ENCODE measurements around the gene RNF39.

The RNF39 gene

DNA sequence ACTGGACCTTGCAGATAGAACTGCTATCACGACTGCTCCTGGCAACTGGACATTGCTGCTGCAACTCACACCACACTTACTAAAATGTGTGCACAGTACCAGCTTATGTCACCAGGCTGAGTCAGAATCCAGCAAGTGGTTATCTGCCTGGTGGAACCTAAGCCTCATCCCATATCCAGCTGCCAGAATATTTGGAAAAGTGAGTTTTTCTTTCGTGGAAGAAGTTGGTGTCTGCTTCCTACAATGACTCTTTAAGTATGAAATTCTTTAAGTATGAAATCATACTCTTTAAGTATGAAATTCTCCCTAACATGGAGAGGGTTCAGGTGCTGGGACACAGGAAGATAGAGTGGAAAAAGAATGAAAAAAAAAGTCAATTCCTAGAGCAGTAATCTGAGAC, 30.9 kb downstream of the RNF39 start:
- no peak overlapping the region for H2BK5ac ChIP-seq (ENCODE audit: low read depth, low read length, poor library complexity, severe bottlenecking)
- 92% methylated on average over 1 of the region's 2 CpGs for WGBS
- H3K9me3 ChIP-seq (ENCODE audit: control insufficient read depth, low read length) = no peaks in the 10 kb centered on the region
- peaks cover 2% of the 10 kb centered on the region for H3K4me1 ChIP-seq (ENCODE audit: control insufficient read depth, insufficient read depth, low read depth, low read length)
- no peaks in the 10 kb centered on the region for H3K36me3 ChIP-seq (ENCODE audit: control insufficient read depth in 1 of 2, insufficient read depth in 2 of 2, low read depth in 1 of 2, low read length in 2 of 2)
- H4K91ac ChIP-seq (ENCODE audit: low read length) = no peak overlapping the region
- H2BK120ac ChIP-seq (ENCODE audit: low read depth, low read length) = no peak overlapping the region
- H3K18ac ChIP-seq (ENCODE audit: low read depth in 1 of 2, low read length in 2 of 2) = no peak overlapping the region
- no peak overlapping the region for H3K14ac ChIP-seq (ENCODE audit: low read length in 2 of 2)
- H3K4ac ChIP-seq (ENCODE audit: low read depth in 1 of 2, low read length in 2 of 2) = no peak overlapping the region
- H3K79me1 ChIP-seq (replicated peaks; ENCODE audit: low read length, poor library complexity, severe bottlenecking) = peaks cover 6% of the 10 kb centered on the region
- no peaks in the 10 kb centered on the region for H3K27me3 ChIP-seq (ENCODE audit: control insufficient read depth in 1 of 2, insufficient read depth in 1 of 2, low read length in 2 of 2)
- H3K4me2 ChIP-seq (ENCODE audit: low read length, poor library complexity, severe bottlenecking) = no peak overlapping the region
- H2BK12ac ChIP-seq (ENCODE audit: low read length in 2 of 2) = no peak overlapping the region
- no peak overlapping the region for H2AK5ac ChIP-seq (ENCODE audit: low read length, severe bottlenecking)
- H3K4me3 ChIP-seq (ENCODE audit: insufficient read depth in 1 of 2, low read depth in 1 of 2, low read length in 2 of 2) = no peak overlapping the region
- no peak overlapping the region for H2AFZ ChIP-seq (ENCODE audit: low read depth, low read length)
- no peak overlapping the region for H3K23ac ChIP-seq (ENCODE audit: low read length in 2 of 2)
- H2BK15ac ChIP-seq (ENCODE audit: low read depth, poor library complexity, severe bottlenecking) = no peak overlapping the region
- peak; percentile 37 for DNase-seq
- no peak overlapping the region for H4K8ac ChIP-seq (ENCODE audit: low read length)
- H3K9ac ChIP-seq (ENCODE audit: low read length) = no peak overlapping the region
- H3K27ac ChIP-seq (ENCODE audit: low read length, poor library complexity, severe bottlenecking) = no peak overlapping the region

DNA sequence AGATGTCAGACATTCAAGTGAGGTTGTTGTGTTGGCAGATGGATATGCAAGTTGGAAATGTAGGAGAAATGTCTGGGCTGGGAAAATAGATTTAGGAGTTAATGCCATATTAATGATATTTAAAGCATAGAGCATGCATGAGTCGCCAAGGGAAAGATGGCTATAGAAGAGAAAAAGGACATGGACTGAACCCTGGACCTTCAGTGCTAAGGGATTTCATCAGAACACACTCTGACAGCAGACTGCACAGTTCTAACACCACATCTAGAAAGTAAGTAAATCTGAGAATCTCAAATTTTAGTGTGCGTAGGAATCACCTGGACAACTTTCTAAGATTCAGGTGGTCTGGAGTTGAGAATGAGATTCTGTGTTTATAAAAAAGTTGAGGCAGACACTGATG, 31.8 kb downstream of the RNF39 start:
- H2AK5ac ChIP-seq (ENCODE audit: low read length, severe bottlenecking) = no peak overlapping the region
- H3K4me2 ChIP-seq (ENCODE audit: low read length, poor library complexity, severe bottlenecking) = no peak overlapping the region
- no peak overlapping the region for H2BK5ac ChIP-seq (ENCODE audit: low read depth, low read length, poor library complexity, severe bottlenecking)
- H3K23ac ChIP-seq (ENCODE audit: low read length in 2 of 2) = no peak overlapping the region
- no peaks in the 10 kb centered on the region for H3K9me3 ChIP-seq (ENCODE audit: control insufficient read depth, low read length)
- no peak overlapping the region for H3K4me3 ChIP-seq (ENCODE audit: insufficient read depth in 1 of 2, low read depth in 1 of 2, low read length in 2 of 2)
- no peak overlapping the region for H3K27ac ChIP-seq (ENCODE audit: low read length, poor library complexity, severe bottlenecking)
- no peak overlapping the region for H2BK15ac ChIP-seq (ENCODE audit: low read depth, poor library complexity, severe bottlenecking)
- no peak overlapping the region for H2BK12ac ChIP-seq (ENCODE audit: low read length in 2 of 2)
- no peaks in the 10 kb centered on the region for H3K36me3 ChIP-seq (ENCODE audit: control insufficient read depth in 1 of 2, insufficient read depth in 2 of 2, low read depth in 1 of 2, low read length in 2 of 2)
- H3K4ac ChIP-seq (ENCODE audit: low read depth in 1 of 2, low read length in 2 of 2) = no peak overlapping the region
- H2BK120ac ChIP-seq (ENCODE audit: low read depth, low read length) = no peak overlapping the region
- H4K8ac ChIP-seq (ENCODE audit: low read length) = no peak overlapping the region
- peaks cover 2% of the 10 kb centered on the region for H3K4me1 ChIP-seq (ENCODE audit: control insufficient read depth, insufficient read depth, low read depth, low read length)
- no peak overlapping the region for H2AFZ ChIP-seq (ENCODE audit: low read depth, low read length)
- H3K27me3 ChIP-seq (ENCODE audit: control insufficient read depth in 1 of 2, insufficient read depth in 1 of 2, low read length in 2 of 2) = no peaks in the 10 kb centered on the region
- no peak for DNase-seq
- no peak overlapping the region for H4K91ac ChIP-seq (ENCODE audit: low read length)
- H3K9ac ChIP-seq (ENCODE audit: low read length) = no peak overlapping the region
- H3K18ac ChIP-seq (ENCODE audit: low read depth in 1 of 2, low read length in 2 of 2) = no peak overlapping the region
- H3K79me1 ChIP-seq (replicated peaks; ENCODE audit: low read length, poor library complexity, severe bottlenecking) = peaks cover 6% of the 10 kb centered on the region
- WGBS = 100% methylated on average over 1 of the region's 2 CpGs
- H3K14ac ChIP-seq (ENCODE audit: low read length in 2 of 2) = no peak overlapping the region

DNA sequence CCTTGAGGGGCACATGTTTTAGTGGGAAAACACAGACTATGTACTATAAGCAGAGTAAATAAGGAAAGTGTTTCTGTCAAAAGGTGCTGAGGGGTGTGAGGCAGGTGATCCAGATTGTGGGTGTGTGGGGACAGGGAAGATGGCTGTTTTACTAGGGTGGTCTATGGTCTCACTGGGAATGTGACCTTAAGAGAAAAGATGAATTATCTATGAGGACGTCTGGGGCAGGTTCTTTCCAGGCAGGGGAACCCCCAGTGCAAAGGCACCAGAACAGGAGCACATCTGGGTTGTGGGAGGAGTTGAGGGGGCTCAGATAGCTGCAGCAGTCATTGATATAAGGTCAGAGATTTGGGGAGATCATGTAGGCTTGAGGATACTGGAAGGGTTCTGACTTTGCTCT, 32.7 kb downstream of the RNF39 start:
- Histone ChIP-seq H3K27me3 (ENCODE audit: control insufficient read depth in 1 of 2, insufficient read depth in 1 of 2, low read length in 2 of 2) (no peaks in the 10 kb centered on the region), H3K23ac (ENCODE audit: low read length in 2 of 2) (no peak overlapping the region), H3K4me1 (ENCODE audit: control insufficient read depth, insufficient read depth, low read depth, low read length) (peaks cover 2% of the 10 kb centered on the region), H3K4me2 (ENCODE audit: low read length, poor library complexity, severe bottlenecking) (no peak overlapping the region), H3K4ac (ENCODE audit: low read depth in 1 of 2, low read length in 2 of 2) (no peak overlapping the region), H2BK12ac (ENCODE audit: low read length in 2 of 2) (no peak overlapping the region), H3K18ac (ENCODE audit: low read depth in 1 of 2, low read length in 2 of 2) (no peak overlapping the region), H3K4me3 (ENCODE audit: insufficient read depth in 1 of 2, low read depth in 1 of 2, low read length in 2 of 2) (no peak overlapping the region), H3K27ac (ENCODE audit: low read length, poor library complexity, severe bottlenecking) (no peak overlapping the region), H4K91ac (ENCODE audit: low read length) (no peak overlapping the region), H2AFZ (ENCODE audit: low read depth, low read length) (no peak overlapping the region), H3K79me1 (replicated peaks; ENCODE audit: low read length, poor library complexity, severe bottlenecking) (peaks cover 6% of the 10 kb centered on the region), H3K9ac (ENCODE audit: low read length) (no peak overlapping the region), H3K9me3 (ENCODE audit: control insufficient read depth, low read length) (no peaks in the 10 kb centered on the region), H3K14ac (ENCODE audit: low read length in 2 of 2) (no peak overlapping the region), H2BK15ac (ENCODE audit: low read depth, poor library complexity, severe bottlenecking) (no peak overlapping the region), H2AK5ac (ENCODE audit: low read length, severe bottlenecking) (no peak overlapping the region), H2BK120ac (ENCODE audit: low read depth, low read length) (no peak overlapping the region), H4K8ac (ENCODE audit: low read length) (no peak overlapping the region), H2BK5ac (ENCODE audit: low read depth, low read length, poor library complexity, severe bottlenecking) (no peak overlapping the region), H3K36me3 (ENCODE audit: control insufficient read depth in 1 of 2, insufficient read depth in 2 of 2, low read depth in 1 of 2, low read length in 2 of 2) (no peaks in the 10 kb centered on the region)
- DNase-seq = no peak
- WGBS = 43% methylated on average over 1 of the region's 1 CpG

DNA sequence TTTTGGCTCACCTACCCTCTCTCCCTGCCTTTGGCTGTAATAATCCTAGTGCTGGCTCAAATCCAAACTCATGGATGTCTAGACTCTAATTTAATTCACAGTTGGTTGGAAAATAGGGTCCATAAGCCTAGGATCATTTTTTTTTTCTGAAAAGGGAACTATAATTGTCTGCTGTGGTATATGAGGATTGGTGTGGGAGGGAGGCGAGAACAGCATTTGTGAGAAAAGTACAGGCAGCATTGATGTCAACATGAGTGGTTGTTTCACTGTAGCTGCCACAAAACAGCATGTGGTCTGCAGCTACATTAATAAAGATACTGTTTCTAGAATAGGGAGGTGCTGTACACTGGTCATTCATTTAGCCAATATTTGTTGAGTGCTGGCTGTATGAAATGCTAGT, 33.1 kb downstream of the RNF39 start:
- no peaks in the 10 kb centered on the region for H3K36me3 ChIP-seq (ENCODE audit: control insufficient read depth in 1 of 2, insufficient read depth in 2 of 2, low read depth in 1 of 2, low read length in 2 of 2)
- H2AFZ ChIP-seq (ENCODE audit: low read depth, low read length) = no peak overlapping the region
- H2BK5ac ChIP-seq (ENCODE audit: low read depth, low read length, poor library complexity, severe bottlenecking) = no peak overlapping the region
- peaks cover 2% of the 10 kb centered on the region for H3K4me1 ChIP-seq (ENCODE audit: control insufficient read depth, insufficient read depth, low read depth, low read length)
- H3K14ac ChIP-seq (ENCODE audit: low read length in 2 of 2) = no peak overlapping the region
- H2AK5ac ChIP-seq (ENCODE audit: low read length, severe bottlenecking) = no peak overlapping the region
- no peak overlapping the region for H4K8ac ChIP-seq (ENCODE audit: low read length)
- H3K9me3 ChIP-seq (ENCODE audit: control insufficient read depth, low read length) = no peaks in the 10 kb centered on the region
- H4K91ac ChIP-seq (ENCODE audit: low read length) = no peak overlapping the region
- no peak for DNase-seq
- no peak overlapping the region for H3K4me2 ChIP-seq (ENCODE audit: low read length, poor library complexity, severe bottlenecking)
- H2BK12ac ChIP-seq (ENCODE audit: low read length in 2 of 2) = no peak overlapping the region
- no peak overlapping the region for H3K4ac ChIP-seq (ENCODE audit: low read depth in 1 of 2, low read length in 2 of 2)
- no peak overlapping the region for H2BK15ac ChIP-seq (ENCODE audit: low read depth, poor library complexity, severe bottlenecking)
- H3K9ac ChIP-seq (ENCODE audit: low read length) = no peak overlapping the region
- no peak overlapping the region for H3K4me3 ChIP-seq (ENCODE audit: insufficient read depth in 1 of 2, low read depth in 1 of 2, low read length in 2 of 2)
- H3K27me3 ChIP-seq (ENCODE audit: control insufficient read depth in 1 of 2, insufficient read depth in 1 of 2, low read length in 2 of 2) = no peaks in the 10 kb centered on the region
- 86% methylated on average over 1 of the region's 1 CpG for WGBS
- H3K27ac ChIP-seq (ENCODE audit: low read length, poor library complexity, severe bottlenecking) = no peak overlapping the region
- no peak overlapping the region for H3K23ac ChIP-seq (ENCODE audit: low read length in 2 of 2)
- H3K18ac ChIP-seq (ENCODE audit: low read depth in 1 of 2, low read length in 2 of 2) = no peak overlapping the region
- H3K79me1 ChIP-seq (replicated peaks; ENCODE audit: low read length, poor library complexity, severe bottlenecking) = peaks cover 6% of the 10 kb centered on the region
- no peak overlapping the region for H2BK120ac ChIP-seq (ENCODE audit: low read depth, low read length)
